IPS-11a (cell line): ENCODE results near the gene RTL1.

Source experiments
- H3K4me3 ChIP-seq: one replicate; pipeline ENCODE4 v1.5.1; 2013; ENCODE audit warnings: low read depth, low read length, control low read depth

The RTL1 gene

GRCh38 chr14:100854435-100854834 lies 49.1 kb downstream of the RTL1 start:
- no peak overlapping the region for H3K4me3 ChIP-seq

- H3K4me3 ChIP-seq: no peak overlapping the region
Observed at GRCh38 chr14:100851946-100852620, 51.4 kb downstream of the RTL1 start.

- no peak overlapping the region for H3K4me3 ChIP-seq
Observed at GRCh38 chr14:100851586-100851916, 52.0 kb downstream of the RTL1 start.

GRCh38 chr14:100850841-100851585 lies 52.5 kb downstream of the RTL1 start:
- no peak overlapping the region for H3K4me3 ChIP-seq

GRCh38 chr14:100849115-100849781 lies 54.3 kb downstream of the RTL1 start:
- H3K4me3 ChIP-seq: no peak overlapping the region

- H3K4me3 ChIP-seq: no peak overlapping the region
Observed at GRCh38 chr14:100846309-100846859, 57.1 kb downstream of the RTL1 start.

GRCh38 chr14:100845341-100845740 lies 58.2 kb downstream of the RTL1 start:
- H3K4me3 ChIP-seq: no peak overlapping the region

- H3K4me3 ChIP-seq: no peak overlapping the region
Observed at GRCh38 chr14:100844846-100845245, 58.7 kb downstream of the RTL1 start.

GRCh38 chr14:100844421-100844820 lies 59.1 kb downstream of the RTL1 start:
- no peak overlapping the region for H3K4me3 ChIP-seq

GRCh38 chr14:100844082-100844408 lies 59.5 kb downstream of the RTL1 start:
- H3K4me3 ChIP-seq: no peak overlapping the region

- no peak overlapping the region for H3K4me3 ChIP-seq
Observed at GRCh38 chr14:100842799-100843198, 60.7 kb downstream of the RTL1 start.

- H3K4me3 ChIP-seq: no peak overlapping the region
Observed at GRCh38 chr14:100841761-100842403, 61.6 kb downstream of the RTL1 start.

GRCh38 chr14:100841066-100841760 lies 62.3 kb downstream of the RTL1 start:
- H3K4me3 ChIP-seq: no peak overlapping the region

GRCh38 chr14:100840286-100841065 lies 63.0 kb downstream of the RTL1 start:
- no peak overlapping the region for H3K4me3 ChIP-seq

- H3K4me3 ChIP-seq: no peak overlapping the region
Observed at GRCh38 chr14:100839681-100840111, 63.8 kb downstream of the RTL1 start.

- no peak overlapping the region for H3K4me3 ChIP-seq
Observed at GRCh38 chr14:100839315-100839585, 64.3 kb downstream of the RTL1 start.

- H3K4me3 ChIP-seq: no peak overlapping the region
Observed at GRCh38 chr14:100838493-100839314, 64.8 kb downstream of the RTL1 start.

- H3K4me3 ChIP-seq: no peak overlapping the region
Observed at GRCh38 chr14:100837805-100838350, 65.6 kb downstream of the RTL1 start.
